NOMO-1 (cell line): ENCODE data around the gene DDX10.
"Not testable (repeated sequence)": the region's sequence is repeated elsewhere in the genome, so short reads cannot be mapped to it uniquely, and the experiment has no call there.

Experiments used
- DNase-seq, 2 experiments: peaks; one replicate each; lab custom pipeline; 2025; ENCODE audit not compliant: unreplicated experiment in 2 of 2; lab: John Stamatoyannopoulos, UW

Gene DDX10

GRCh38 chr11:108713076-108713790 is 48.4 kb downstream of the DDX10 start:
- DNase-seq, result peak in 1 of 2 experiments; percentile 3

GRCh38 chr11:108715239-108715638 is 50.4 kb downstream of the DDX10 start:
- DNase-seq, result no peak

- DNase-seq, result peak in 1 of 2 experiments; percentile 28
Observed at GRCh38 chr11:108718466-108718865, 53.6 kb downstream of the DDX10 start.

- no peak for DNase-seq
Observed at GRCh38 chr11:108724974-108725689, 60.3 kb downstream of the DDX10 start.

GRCh38 chr11:108726077-108726800 is 61.4 kb downstream of the DDX10 start:
- no peak for DNase-seq

- no peak for DNase-seq
Observed at GRCh38 chr11:108727665-108728064, 62.8 kb downstream of the DDX10 start.

GRCh38 chr11:108729227-108729871 is 64.5 kb downstream of the DDX10 start:
- no peak for DNase-seq

GRCh38 chr11:108732395-108732794 is 67.5 kb downstream of the DDX10 start:
- no peak for DNase-seq

GRCh38 chr11:108733479-108734116 is 68.7 kb downstream of the DDX10 start:
- DNase-seq, result peak; percentile 86 to 95

- no peak for DNase-seq
Observed at GRCh38 chr11:108734283-108734682, 69.4 kb downstream of the DDX10 start.

GRCh38 chr11:108734956-108735559 is 70.2 kb downstream of the DDX10 start:
- peak in 1 of 2 experiments; percentile 21 for DNase-seq

- DNase-seq, result not testable (repeated sequence)
Observed at GRCh38 chr11:108740132-108740531, 75.3 kb downstream of the DDX10 start.

- no peak for DNase-seq
Observed at GRCh38 chr11:108743851-108744250, 79.0 kb downstream of the DDX10 start.

GRCh38 chr11:108748968-108749367 is 84.1 kb downstream of the DDX10 start:
- DNase-seq, result no peak

- peak in 1 of 2 experiments; percentile 53 for DNase-seq
Observed at GRCh38 chr11:108751444-108751843, 86.6 kb downstream of the DDX10 start.

GRCh38 chr11:108752297-108752751 is 87.5 kb downstream of the DDX10 start:
- DNase-seq, result no peak

- no peak for DNase-seq
Observed at GRCh38 chr11:108754901-108755625, 90.2 kb downstream of the DDX10 start.

GRCh38 chr11:108757630-108758029 is 92.8 kb downstream of the DDX10 start:
- DNase-seq, result no peak

- no peak for DNase-seq
Observed at GRCh38 chr11:108758458-108758857, 93.6 kb downstream of the DDX10 start.
